Activated T-cell treated with anti-CD3 and anti-CD28 coated beads for 1 hour (primary cell): ENCODE measurements around the gene EGFR.

Source experiments
- DNase-seq: peaks from one replicate; pipeline ENCODE4 v3.0.0-alpha.2; 2020; ENCODE audit warnings: low read depth

Gene EGFR

DNA sequence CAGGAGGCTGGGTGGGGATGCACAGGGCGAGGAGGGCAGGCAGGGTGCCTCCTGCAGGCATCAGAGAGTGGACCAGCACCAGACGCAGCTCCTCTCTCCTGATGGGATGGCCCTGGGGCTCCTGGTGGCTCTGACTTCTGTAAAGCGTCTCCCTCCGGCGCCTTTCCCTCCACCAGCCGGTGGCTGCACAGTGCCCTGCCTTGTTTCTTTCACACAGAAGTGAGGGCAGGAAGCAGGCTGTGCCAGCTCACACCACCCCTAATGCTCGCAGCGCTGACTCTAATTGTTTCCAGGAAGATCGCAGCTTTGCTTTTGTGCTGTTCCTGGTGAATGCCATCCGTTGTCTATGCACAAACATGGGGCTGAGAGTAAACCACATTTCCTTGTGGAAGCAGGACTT lies 194.0 kb downstream of the EGFR start:
- no peak for DNase-seq

DNA sequence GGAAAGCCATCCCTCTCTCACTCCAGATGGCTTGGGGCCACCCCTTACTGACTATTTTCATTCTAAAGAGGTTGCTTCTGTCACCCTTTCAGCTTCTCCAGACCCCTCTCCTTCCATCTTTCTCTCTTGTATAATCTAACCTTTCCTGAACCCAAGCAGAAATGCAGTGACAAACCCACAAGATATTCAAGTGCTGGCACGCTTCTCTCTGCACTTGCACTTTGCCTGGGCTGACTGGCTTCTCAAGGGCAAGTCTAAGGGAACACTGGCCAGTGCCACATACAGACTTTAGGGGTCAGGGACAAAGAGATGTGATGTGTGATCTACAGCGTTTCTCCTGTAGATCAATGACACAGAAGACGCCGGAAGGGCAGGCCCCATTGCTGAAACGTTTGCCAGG lies 195.9 kb downstream of the EGFR start:
- DNase-seq = no peak

DNA sequence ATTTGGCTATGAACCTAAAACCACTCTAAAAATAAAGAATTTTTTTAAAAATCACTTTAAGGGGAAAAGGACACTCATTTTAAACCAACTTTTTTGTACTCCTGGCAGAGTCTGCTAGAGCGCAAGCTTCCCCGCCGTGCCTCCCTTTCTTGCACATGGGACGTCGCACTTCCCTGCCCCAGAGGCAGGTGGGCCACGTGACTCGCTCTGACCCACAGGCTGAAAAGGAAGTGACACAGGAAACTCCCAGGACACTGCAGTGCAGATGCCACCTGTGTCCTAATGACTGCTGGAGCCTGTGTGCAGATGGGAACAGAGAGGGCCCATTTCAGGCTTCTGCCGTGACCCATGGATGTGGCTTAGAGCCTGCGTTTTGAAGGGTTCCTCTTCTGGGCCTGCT lies 204.2 kb downstream of the EGFR start:
- no peak for DNase-seq

DNA sequence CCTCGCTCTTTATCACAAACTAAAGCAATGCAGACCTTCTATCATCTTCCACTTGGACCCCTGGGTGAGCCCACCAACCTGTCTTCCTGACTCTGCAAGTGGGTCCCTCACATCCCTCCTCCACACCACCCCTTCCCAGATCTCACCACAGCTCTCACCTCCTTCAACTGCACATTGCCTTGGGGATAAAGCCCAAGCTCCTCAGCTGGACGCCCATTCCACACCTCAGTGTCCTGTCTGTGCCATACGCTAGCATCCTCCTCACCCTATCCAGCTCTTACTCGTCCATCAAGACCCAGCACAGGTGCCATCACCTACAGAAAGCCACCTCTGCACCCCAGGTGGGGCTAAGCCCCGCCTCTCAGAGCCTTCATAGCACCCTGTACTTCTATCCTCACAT lies 205.3 kb downstream of the EGFR start:
- DNase-seq = no peak

- DNase-seq = no peak
Observed at GRCh38 chr7:55224810-55225209, 206.0 kb downstream of the EGFR start.

- DNase-seq = no peak
Observed at GRCh38 chr7:55230014-55230413, 211.2 kb downstream of the EGFR start.

- no peak for DNase-seq
Observed at GRCh38 chr7:55231736-55232280, 213.0 kb downstream of the EGFR start.

DNA sequence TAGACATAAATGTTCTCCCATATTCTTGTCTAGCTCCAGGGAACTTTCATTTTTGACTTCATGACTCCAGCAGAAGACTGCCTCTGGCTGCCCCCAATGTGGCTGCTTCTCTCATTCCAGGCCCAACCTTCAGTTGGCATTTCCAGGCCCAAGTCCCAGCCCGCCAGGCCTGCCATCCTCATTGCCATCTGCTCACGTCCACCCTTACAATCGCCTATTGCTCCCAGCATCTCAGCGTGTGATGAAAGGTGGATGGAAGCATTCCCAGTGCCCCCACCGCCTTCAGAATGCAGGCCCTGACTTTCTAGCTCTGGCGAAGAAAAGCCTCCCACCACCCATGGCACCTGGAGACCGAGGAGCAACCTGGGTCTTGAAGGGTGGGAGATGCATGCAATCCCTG lies 214.2 kb downstream of the EGFR start:
- DNase-seq = no peak

GRCh38 chr7:55234408-55234807 lies 215.6 kb downstream of the EGFR start:
- DNase-seq = no peak

- DNase-seq = no peak
Observed at GRCh38 chr7:55235115-55235514, 216.3 kb downstream of the EGFR start.

- DNase-seq = no peak
Observed at GRCh38 chr7:55235801-55236200, 217.0 kb downstream of the EGFR start.

DNA sequence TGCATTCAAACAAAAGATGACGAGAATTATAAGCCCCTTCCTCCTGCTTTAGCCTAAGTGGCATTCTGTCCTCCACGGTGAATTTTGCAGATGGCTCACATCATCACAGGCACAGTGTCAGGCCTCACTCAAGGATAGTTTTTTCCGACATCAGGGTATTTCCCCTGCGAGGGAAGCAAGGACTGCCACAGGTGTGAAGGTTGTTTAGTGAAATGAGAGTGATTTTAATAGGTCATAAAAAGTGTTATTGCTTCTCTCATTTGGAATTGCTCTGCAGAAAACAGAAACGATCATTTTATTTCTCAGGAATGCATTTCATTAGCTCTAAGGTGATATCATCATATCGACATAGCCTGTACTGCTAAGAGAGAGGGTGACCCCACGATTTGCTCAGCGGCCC lies 217.7 kb downstream of the EGFR start:
- DNase-seq = no peak

- DNase-seq = no peak
Observed at GRCh38 chr7:55237156-55237893, 218.5 kb downstream of the EGFR start.

- DNase-seq = no peak
Observed at GRCh38 chr7:55239406-55239805, 220.6 kb downstream of the EGFR start.

DNA sequence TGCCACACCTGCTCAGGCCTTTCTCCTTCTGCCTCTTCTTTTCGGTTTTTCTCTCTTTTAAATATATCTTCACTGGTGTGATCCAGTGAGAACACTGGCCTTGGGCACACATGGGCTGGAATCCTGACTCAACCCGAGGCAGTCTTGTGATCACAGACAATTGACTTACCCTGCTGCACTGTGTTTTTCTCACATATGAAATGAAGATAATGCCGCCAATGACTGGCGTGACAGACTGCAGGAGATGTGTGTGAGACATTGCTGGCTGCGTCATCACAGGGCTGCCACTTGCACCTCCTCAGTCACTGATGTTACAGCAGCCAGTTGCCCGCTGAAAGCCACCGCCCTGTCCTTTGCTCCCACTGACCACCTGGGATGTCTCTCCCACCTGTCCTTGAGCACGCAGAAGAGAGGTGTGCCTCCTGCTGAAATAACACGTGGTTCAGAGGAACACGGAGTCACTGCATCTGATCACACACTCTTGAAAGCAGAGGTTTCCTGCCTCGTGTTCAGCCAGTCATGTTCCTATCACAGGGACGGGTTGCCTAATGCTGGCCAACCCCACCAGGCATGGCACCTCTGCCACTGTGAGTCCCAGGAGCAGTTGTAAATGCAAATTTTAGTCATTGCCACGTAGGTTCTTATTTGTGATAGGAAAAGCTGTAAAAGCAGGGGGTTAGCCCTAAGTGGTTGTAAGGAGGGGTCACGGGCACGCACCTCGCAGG lies 221.8 kb downstream of the EGFR start:
- no peak for DNase-seq

GRCh38 chr7:55241958-55242357 lies 223.1 kb downstream of the EGFR start:
- DNase-seq = no peak

GRCh38 chr7:55242613-55243012 lies 223.8 kb downstream of the EGFR start:
- DNase-seq = no peak

GRCh38 chr7:55244006-55244745 lies 225.4 kb downstream of the EGFR start:
- no peak for DNase-seq

DNA sequence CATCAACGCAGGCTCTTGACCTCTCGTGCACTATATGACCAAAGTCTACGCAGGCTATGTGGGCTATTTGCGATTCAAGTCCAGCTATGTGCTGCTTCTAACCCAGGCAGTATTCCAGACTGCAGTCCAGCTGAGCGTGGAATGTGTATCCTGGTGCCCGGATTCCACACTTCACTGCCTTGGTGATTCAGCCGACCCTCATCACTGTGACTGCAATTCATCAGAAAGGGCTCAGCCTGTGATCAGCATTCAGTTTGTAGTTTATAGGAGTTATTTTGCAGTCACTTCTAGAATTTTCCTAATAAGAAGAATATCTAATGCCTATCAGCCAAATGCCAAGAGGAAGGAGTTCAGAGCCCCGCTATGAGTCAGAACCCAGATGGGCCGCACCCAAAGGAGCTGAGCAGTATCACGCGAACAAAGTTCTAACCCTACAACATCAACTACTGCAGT lies 226.5 kb downstream of the EGFR start:
- no peak for DNase-seq

GRCh38 chr7:55246171-55246570 lies 227.4 kb downstream of the EGFR start:
- no peak for DNase-seq

DNA sequence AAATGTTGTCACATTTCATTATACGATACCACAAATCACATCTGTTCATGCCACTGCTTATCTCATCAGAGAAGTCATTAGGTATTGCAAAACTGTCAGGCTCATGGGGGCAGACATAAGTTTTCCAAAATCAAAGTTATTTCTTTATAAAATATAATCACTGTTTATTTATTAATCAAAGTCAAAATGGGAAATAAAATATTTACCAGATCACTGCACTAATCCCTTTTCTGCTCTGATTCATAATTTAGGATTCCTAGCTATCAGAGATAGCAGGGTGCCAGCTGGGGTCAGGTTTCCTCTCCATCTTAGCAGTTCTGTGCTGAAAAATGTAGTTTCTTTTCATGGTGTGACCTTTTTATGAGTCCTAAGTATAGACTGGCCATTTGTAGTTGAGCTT lies 228.6 kb downstream of the EGFR start:
- DNase-seq = no peak

- no peak for DNase-seq
Observed at GRCh38 chr7:55248526-55248925, 229.7 kb downstream of the EGFR start.

- no peak for DNase-seq
Observed at GRCh38 chr7:55249332-55249731, 230.5 kb downstream of the EGFR start.
